Body of pancreas (tissue), 4 donors: ENCODE results near the gene GMDS. TPM values are rescaled to one million over a fixed set of nuclear protein-coding genes. Genes with fewer than 3 reads are reported as not detected.

Experiments used
- ATAC-seq: fragments of 150-250 bp; one replicate; pipeline ENCODE4 v1.9.1; 2016
- DNase-seq, 4 donors: peaks; one replicate each; pipeline ENCODE4 v3.0.0-alpha.2; 2019
- H3K27ac ChIP-seq, 4 donors: fragments of 200-600 bp; sonication (generic); 1 replicate in 3 of 4; 2 replicates in 1 of 4; pipeline versions ENCODE4 v1.5.1 to v1.6.1; 2016 to 2019; ENCODE audit warnings: mild to moderate bottlenecking in 1 of 4, mixed read lengths in 1 of 4, moderate library complexity in 1 of 4
- H3K27me3 ChIP-seq, 2 donors: fragments of 200-600 bp; sonication (generic); one replicate each; pipeline ENCODE4 v1.6.0; 2016; ENCODE audit warnings: mild to moderate bottlenecking in 1 of 2
- H3K36me3 ChIP-seq, 2 donors: fragments of 200-600 bp; sonication (generic); replicated peaks in 1 of 2; 2 replicates each; pipeline ENCODE4 v1.5.1; 2016; ENCODE audit warnings: low read depth in 2 of 2; ENCODE audit not compliant: insufficient read depth in 1 of 2
- H3K4me1 ChIP-seq: fragments of 200-600 bp; sonication (generic); one replicate; pipeline ENCODE4 v1.6.0; 2016
- H3K4me3 ChIP-seq, 2 donors: fragments of 200-600 bp; sonication (generic); 1 replicate in 1 of 2; 2 replicates in 1 of 2; pipeline ENCODE4 v1.5.1; 2016 to 2019
- H3K9me3 ChIP-seq, 3 donors: fragments of 200-600 bp; sonication (generic); 1 replicate in 2 of 3; 2 replicates in 1 of 3; pipeline ENCODE4 v1.5.1; 2016
- CTCF ChIP-seq, 7 experiments: fragments of 450-650 bp in 4 of 7; fragments of 200-600 bp in 3 of 7; sonication (generic) in 3 of 7; IDR thresholded peaks; one replicate each; pipeline ENCODE4 v1.5.1; 2016 to 2019; ENCODE audit warnings: antibody characterized with exemption in 7 of 7
- POLR2A ChIP-seq, 3 donors: fragments of 450-650 bp; IDR thresholded peaks; one replicate each; pipeline ENCODE4 v1.6.1; 2016; ENCODE audit warnings: antibody characterized with exemption in 3 of 3, mild to moderate bottlenecking in 2 of 3
- WGBS, 2 donors: methylation state at CpG; one replicate each; pipeline ENCODE4 v1.1.5; 2017; 5-methylcytosine and 5-hydroxymethylcytosine counted together
- intact Hi-C: fragments of 100-400 bp; cut with DNase I; formaldehyde crosslinking; loops from one replicate; pipeline ENCODE4 v1.15.1; 2023
- total RNA-seq, 2 donors: library from RNA; depleted of rRNA; stranded (reverse); fragments of >200 nt; gene quantifications; one replicate each; pipeline ENCODE4 v1.1.0, GENCODE V29; 2016

Gene GMDS
- 10 to 100 TPM; 34.5 to 63.3 TPM for total RNA-seq

DNA sequence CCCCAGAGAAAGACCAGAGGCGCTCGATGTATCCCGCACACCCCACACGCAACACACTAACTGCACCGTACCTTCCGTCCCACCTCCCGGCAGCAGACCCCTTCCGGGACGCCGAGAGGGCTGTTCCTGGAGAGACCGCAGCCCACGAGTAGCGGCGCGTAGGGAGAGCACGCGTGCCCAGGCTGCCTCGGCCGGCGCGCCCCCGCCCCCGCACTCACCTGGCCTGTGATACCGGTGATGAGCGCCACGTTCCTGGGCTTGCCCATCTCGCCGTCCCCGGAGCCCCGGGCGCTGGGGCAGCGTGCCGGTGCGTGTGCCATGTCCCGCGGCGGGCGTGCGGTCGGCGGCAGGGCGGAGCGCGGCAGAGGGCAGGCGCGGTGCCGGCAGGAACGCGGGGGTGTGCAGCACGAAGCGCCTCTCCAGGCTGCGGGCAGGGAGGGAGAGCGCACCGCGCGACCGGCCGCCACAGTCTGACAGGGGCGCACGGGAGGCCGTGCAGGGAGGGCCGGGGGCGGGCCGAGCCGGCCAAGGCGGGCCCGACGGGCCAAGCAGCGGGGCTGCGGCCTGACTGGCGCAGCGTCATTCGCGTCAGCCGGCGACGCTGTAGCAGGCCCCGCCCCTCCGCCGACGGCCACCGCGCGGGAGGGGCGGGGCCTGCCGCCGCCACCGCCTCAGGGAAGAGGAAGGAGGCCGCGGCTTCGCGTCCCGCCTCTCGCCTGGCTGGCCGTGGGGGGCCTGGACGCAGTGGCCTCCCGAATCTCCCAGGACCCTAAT is at the start of gene GMDS:
TSS of gene GMDS (minus strand) at position 503 of the 774 bp plus-strand sequence.
- WGBS, 2 donors, result 0% methylated on average over 25 to 95 of the region's 97 CpGs
- peaks cover 30% of the 10 kb centered on the region for H3K4me1 ChIP-seq
- intact Hi-C loops, result no loop called here
- ATAC-seq, result peak; percentile 91
- H3K4me3 ChIP-seq, result peak within 1 kb of the TSS; percentile 57 to 66
- H3K36me3 ChIP-seq, result no peaks in the 10 kb centered on the region
- H3K27me3 ChIP-seq, result no peaks in the 10 kb centered on the region
- DNase-seq, result peak; percentile 89 to 93 (median 92)
- peak within 1 kb of the TSS; percentile 95 to 100 (median 100) for H3K27ac ChIP-seq
- peak in 3 of 7 experiments; percentile 2 to 7 (median 6) for TF ChIP-seq CTCF (IDR thresholded peaks at IDR 0.05)
- TF ChIP-seq POLR2A (IDR thresholded peaks at IDR 0.05), result peak in 2 of 3 donors; percentile 93 to 99
- no peaks in the 10 kb centered on the region for H3K9me3 ChIP-seq

DNA sequence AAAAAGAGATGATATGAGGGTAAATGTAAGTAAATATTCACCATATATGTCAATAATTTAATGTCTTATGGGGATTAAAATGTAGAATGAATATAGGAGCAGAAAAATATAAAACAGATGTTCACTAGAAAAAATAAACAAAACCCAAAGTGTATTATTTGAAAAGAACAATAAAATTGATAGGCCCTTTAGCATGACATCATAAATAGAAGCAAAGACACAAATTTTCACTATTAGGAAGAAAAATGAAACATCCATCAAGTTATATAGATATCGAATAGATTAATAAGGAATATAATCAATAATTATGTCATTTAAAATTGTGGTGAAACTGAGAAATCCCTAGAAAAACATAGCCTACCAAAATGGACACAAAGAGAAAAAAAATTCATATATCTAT is 40.1 kb upstream of the GMDS start:
- H3K36me3 ChIP-seq, result no peaks in the 10 kb centered on the region
- WGBS, 2 donors, result 89 to 96% methylated on average over 1 of the region's 1 CpG
- no peak for ATAC-seq
- no peaks in the 10 kb centered on the region for H3K4me1 ChIP-seq
- no peak overlapping the region for H3K4me3 ChIP-seq
- DNase-seq, result no peak
- intact Hi-C loops, result no loop called here
- no peak overlapping the region for H3K27ac ChIP-seq
- TF ChIP-seq POLR2A (IDR thresholded peaks at IDR 0.05), result no peak
- no peak for TF ChIP-seq CTCF (IDR thresholded peaks at IDR 0.05)
- no peaks in the 10 kb centered on the region for H3K27me3 ChIP-seq
- H3K9me3 ChIP-seq, result no peaks in the 10 kb centered on the region

GRCh38 chr6:2275892-2276242 is 30.5 kb upstream of the GMDS start:
- Histone ChIP-seq H3K27ac (no peak overlapping the region), H3K9me3 (no peaks in the 10 kb centered on the region), H3K36me3 (no peaks in the 10 kb centered on the region), H3K4me3 (no peak overlapping the region), H3K27me3 (no peaks in the 10 kb centered on the region), H3K4me1 (no peaks in the 10 kb centered on the region)
- intact Hi-C loops, result no loop called here
- TF ChIP-seq POLR2A (IDR thresholded peaks at IDR 0.05), result no peak
- TF ChIP-seq CTCF (IDR thresholded peaks at IDR 0.05), result no peak
- ATAC-seq (no peak), DNase-seq (no peak)
- 94 to 100% methylated on average over 2 of the region's 2 CpGs for WGBS, 2 donors

- Histone ChIP-seq H3K4me1 (no peaks in the 10 kb centered on the region), H3K36me3 (no peaks in the 10 kb centered on the region), H3K9me3 (no peaks in the 10 kb centered on the region), H3K27me3 (no peaks in the 10 kb centered on the region), H3K4me3 (no peak overlapping the region), H3K27ac (no peak overlapping the region)
- no peak for DNase-seq
- no peak for ATAC-seq
- intact Hi-C loops, result no loop called here
- no peak for TF ChIP-seq CTCF (IDR thresholded peaks at IDR 0.05)
- TF ChIP-seq POLR2A (IDR thresholded peaks at IDR 0.05), result no peak
- WGBS, 2 donors, result 79 to 87% methylated on average over 7 to 8 of the region's 8 CpGs
These were observed 29.8 kb upstream of the GMDS start for GRCh38 chr6:2274981-2275891.
